GM18858 (cell line): ENCODE measurements around the gene STK32C.

Source experiments
- ATAC-seq: cut with Tn5 transposase; IDR thresholded peaks from one replicate; pipeline ENCODE4 v1.9.1; 2021; ENCODE audit not compliant: unreplicated experiment

Gene STK32C

GRCh38 chr10:132250481-132251475 lies 57.0 kb downstream of the STK32C start:
- ATAC-seq: no peak

GRCh38 chr10:132249824-132250375 lies 57.9 kb downstream of the STK32C start:
- ATAC-seq: no peak

GRCh38 chr10:132249226-132249724 lies 58.5 kb downstream of the STK32C start:
- ATAC-seq: no peak

GRCh38 chr10:132248455-132249225 lies 59.1 kb downstream of the STK32C start:
- ATAC-seq: no peak

- no peak for ATAC-seq
Observed at GRCh38 chr10:132247943-132248342, 59.8 kb downstream of the STK32C start.

- ATAC-seq: no peak
Observed at GRCh38 chr10:132246296-132246695, 61.5 kb downstream of the STK32C start.

GRCh38 chr10:132245056-132245455 lies 62.7 kb downstream of the STK32C start:
- no peak for ATAC-seq

GRCh38 chr10:132243626-132244025 lies 64.1 kb downstream of the STK32C start:
- ATAC-seq: no peak

GRCh38 chr10:132243141-132243540 lies 64.6 kb downstream of the STK32C start:
- no peak for ATAC-seq

GRCh38 chr10:132242103-132242840 lies 65.5 kb downstream of the STK32C start:
- no peak for ATAC-seq

- ATAC-seq: no peak
Observed at GRCh38 chr10:132241496-132241895, 66.3 kb downstream of the STK32C start.

- no peak for ATAC-seq
Observed at GRCh38 chr10:132241086-132241485, 66.7 kb downstream of the STK32C start.

- ATAC-seq: no peak
Observed at GRCh38 chr10:132240581-132240980, 67.2 kb downstream of the STK32C start.

GRCh38 chr10:132240156-132240555 lies 67.6 kb downstream of the STK32C start:
- ATAC-seq: no peak

GRCh38 chr10:132239126-132240031 lies 68.4 kb downstream of the STK32C start:
- no peak for ATAC-seq

GRCh38 chr10:132238371-132239125 lies 69.2 kb downstream of the STK32C start:
- no peak for ATAC-seq

- ATAC-seq: no peak
Observed at GRCh38 chr10:132237871-132238270, 69.9 kb downstream of the STK32C start.

- ATAC-seq: no peak
Observed at GRCh38 chr10:132237396-132237795, 70.4 kb downstream of the STK32C start.

GRCh38 chr10:132236881-132237280 lies 70.9 kb downstream of the STK32C start:
- no peak for ATAC-seq
